Stimulated activated naive CD8-positive, alpha-beta T cell treated with anti-CD3 and anti-CD28 coated beads, Interleukin-15, amount 100 ng/mL, for 72 hours (primary cell): ENCODE measurements around the gene OIP5.

Experiments used
- ATAC-seq: fragments of 150-1000 bp; cut with Tn5 transposase; 2 replicates; pipeline ENCODE4 v1.10.0; 2021; ENCODE audit warnings: mild to moderate bottlenecking, moderate library complexity
- DNase-seq, 2 donors: peaks; one replicate each; pipeline ENCODE4 v3.0.0; 2021 to 2022
- H3K27ac Mint-ChIP-seq, 2 donors: one replicate each; pipeline ENCODE4 v1.8.0; 2022; ENCODE audit warnings: mild to moderate bottlenecking in 2 of 2, mixed read lengths in 2 of 2, moderate library complexity in 2 of 2
- H3K27me3 Mint-ChIP-seq: one replicate; pipeline ENCODE4 v1.8.0; 2022; ENCODE audit warnings: mixed read lengths
- H3K4me1 Mint-ChIP-seq: one replicate; pipeline ENCODE4 v1.8.0; 2022; ENCODE audit warnings: mild to moderate bottlenecking, mixed read lengths
- H3K4me3 Mint-ChIP-seq, 2 donors: one replicate each; pipeline ENCODE4 v1.8.0; 2022; ENCODE audit warnings: mild to moderate bottlenecking in 2 of 2, mixed read lengths in 2 of 2, moderate library complexity in 1 of 2
- H3K9me3 Mint-ChIP-seq, 2 donors: one replicate each; pipeline ENCODE4 v1.8.0; 2022; ENCODE audit warnings: mixed read lengths in 2 of 2

The OIP5 gene

DNA sequence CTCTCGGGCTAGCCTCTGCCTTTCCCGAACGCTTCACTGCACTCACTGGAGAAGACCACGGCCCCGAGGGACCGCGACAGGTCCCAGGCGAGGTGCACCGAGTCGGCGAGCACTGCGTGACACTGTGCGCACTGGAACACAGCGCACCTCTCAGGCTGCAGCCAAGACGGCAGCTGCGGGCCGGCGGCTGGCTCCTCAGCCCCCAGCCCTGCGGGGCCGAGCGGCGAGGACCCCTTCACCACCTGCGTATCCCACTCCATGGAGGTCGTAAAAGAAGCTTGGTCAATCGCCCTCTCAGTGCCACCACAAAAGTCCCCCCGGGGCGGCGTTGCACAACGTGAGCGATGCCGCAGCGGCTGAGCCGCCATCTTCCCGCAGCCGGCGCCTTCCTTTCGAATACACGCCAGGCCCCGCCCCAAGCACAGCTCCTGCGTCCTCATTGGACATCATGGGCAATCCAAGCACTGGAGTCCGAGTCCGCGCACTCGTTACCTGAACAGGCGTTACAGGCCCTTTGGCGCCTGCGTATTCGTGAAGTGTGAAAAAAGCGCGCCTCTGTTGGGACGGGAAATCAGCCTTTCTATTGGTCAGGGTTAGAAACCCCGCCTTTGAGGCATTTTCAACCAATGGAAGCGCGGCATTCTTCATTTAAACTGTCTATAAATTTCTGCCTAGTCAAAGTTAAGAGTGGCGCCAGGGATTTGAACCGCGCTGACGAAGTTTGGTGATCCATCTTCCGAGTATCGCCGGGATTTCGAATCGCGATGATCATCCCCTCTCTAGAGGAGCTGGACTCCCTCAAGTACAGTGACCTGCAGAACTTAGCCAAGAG is at the start of gene OIP5, which contains the start of gene NUSAP1:
OIP5 (minus strand) TSS at position 398 of the 832 bp plus-strand sequence; CDS start at position 368, 30 bp downstream.
NUSAP1 (plus strand) TSS at position 688 of the 832 bp plus-strand sequence; CDS start at position 765, 77 bp downstream.
- DNase-seq (peak; percentile 96 to 99), ATAC-seq (peak; percentile 98)
- no peaks in the 10 kb centered on the region for H3K27me3 Mint-ChIP-seq
- H3K4me1 Mint-ChIP-seq: peaks cover 42% of the 10 kb centered on the region
- H3K4me3 Mint-ChIP-seq: peak within 1 kb of the TSS; percentile 93 to 94
- H3K9me3 Mint-ChIP-seq: no peaks in the 10 kb centered on the region
- peak within 1 kb of the TSS; percentile 96 to 99 for H3K27ac Mint-ChIP-seq

DNA sequence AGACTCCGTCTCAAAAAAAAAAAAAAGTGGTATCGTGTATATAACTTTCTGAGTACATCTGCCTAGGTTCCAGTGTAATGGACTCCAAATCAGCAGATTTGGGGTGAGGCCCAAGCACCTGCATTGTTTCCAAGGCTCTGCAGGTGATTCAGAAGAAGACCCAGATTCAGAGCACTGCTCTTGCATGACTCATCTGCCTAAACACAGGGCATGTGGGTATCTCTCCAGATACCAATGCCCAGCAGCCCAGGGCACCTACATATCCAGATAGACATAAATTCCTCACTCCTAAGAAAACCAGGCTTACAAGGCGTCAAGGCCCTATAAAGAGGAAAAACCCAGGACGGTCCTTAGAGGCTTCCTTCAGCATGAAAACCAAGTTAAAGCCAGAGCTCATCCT is 45.6 kb upstream of the OIP5 start:
- Mint-ChIP-seq H3K27me3 (no peaks in the 10 kb centered on the region), H3K9me3 (no peaks in the 10 kb centered on the region)
- ATAC-seq: no peak

DNA sequence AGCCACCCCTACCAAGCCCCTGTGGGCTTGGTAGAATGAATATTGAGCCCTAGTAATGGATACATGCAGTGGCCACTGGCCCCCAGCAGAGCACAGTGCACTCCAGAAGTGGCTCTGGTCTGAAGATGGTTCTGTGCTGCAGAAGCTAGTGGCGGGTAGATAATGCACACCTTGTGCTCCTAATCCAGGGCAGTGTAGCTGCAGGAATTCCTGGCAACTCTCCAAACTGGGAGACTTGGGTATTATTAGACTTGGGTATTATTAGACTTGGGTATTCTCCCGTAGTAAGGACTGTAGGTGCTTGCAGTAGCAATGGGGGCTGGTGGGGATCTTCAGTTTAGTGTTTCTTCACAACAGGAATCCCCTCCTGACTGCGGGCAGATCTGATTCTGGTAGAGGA is 35.0 kb upstream of the OIP5 start:
- DNase-seq: no peak
- no peaks in the 10 kb centered on the region for H3K4me1 Mint-ChIP-seq
- H3K27ac Mint-ChIP-seq: no peak overlapping the region
- no peak overlapping the region for H3K4me3 Mint-ChIP-seq
- no peaks in the 10 kb centered on the region for H3K27me3 Mint-ChIP-seq
- H3K9me3 Mint-ChIP-seq: no peaks in the 10 kb centered on the region
- ATAC-seq: no peak

More for the DNA sequence above, 45.6 kb upstream of the OIP5 start:
- Mint-ChIP-seq H3K27ac (peak overlapping the region in 1 of 2 donors; percentile 27), H3K4me1 (no peaks in the 10 kb centered on the region), H3K4me3 (no peak overlapping the region)
- no peak for DNase-seq

DNA sequence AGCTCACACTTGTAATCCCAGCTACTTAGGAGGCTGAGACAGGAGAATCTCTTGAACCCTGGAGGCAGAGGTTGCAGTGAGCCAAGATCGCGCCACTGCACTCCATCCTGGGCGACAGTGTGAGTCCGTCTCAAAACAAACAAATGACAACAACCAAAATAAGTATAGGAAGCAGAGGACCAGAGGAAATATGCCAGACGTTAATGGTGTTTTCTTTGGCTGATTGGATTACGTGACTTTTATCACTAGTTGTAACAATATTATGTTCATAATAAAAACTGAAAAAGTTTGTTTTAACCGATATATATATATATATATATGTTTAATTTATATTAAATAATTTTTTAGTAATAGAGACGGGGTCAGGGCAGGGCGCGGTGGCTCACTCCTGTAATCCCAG is 22.0 kb upstream of the OIP5 start:
- Mint-ChIP-seq H3K4me1 (no peaks in the 10 kb centered on the region), H3K27me3 (no peaks in the 10 kb centered on the region), H3K9me3 (no peaks in the 10 kb centered on the region), H3K27ac (no peak overlapping the region), H3K4me3 (no peak overlapping the region)
- ATAC-seq (no peak), DNase-seq (no peak)

DNA sequence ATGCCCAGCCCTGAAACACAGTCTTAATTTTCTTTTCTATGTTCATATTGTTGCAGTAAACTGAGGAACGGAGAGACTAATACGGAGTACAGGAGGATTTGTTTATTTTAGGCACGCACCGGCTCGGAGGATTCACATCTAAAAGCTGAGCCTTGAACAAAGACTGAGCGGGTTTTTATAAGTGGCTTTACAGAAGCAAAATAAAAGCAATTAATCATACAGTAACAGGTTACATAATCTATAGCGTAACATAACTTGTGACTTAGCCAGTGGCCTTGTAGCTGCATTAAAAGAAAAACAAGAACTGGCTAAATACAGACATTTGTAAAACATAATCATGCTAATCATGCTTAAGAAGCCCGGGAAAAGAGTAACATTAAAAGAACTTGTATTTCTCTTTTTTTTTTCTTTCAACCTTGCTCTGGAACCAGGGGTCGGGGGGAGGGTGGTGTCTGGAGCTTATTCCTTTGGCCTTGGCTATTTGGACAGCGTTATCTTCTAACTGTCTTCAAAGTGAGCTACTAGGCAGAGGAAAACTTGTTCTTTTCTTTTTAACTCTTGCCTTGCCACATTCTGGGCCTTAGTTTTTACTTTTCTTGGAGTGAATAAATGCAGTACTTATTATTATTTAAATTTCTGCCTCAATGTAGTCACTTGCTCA is 17.8 kb upstream of the OIP5 start:
- DNase-seq (no peak), ATAC-seq (no peak)
- H3K4me1 Mint-ChIP-seq: no peaks in the 10 kb centered on the region
- H3K27ac Mint-ChIP-seq: no peak overlapping the region
- H3K9me3 Mint-ChIP-seq: no peaks in the 10 kb centered on the region
- no peaks in the 10 kb centered on the region for H3K27me3 Mint-ChIP-seq
- no peak overlapping the region for H3K4me3 Mint-ChIP-seq

DNA sequence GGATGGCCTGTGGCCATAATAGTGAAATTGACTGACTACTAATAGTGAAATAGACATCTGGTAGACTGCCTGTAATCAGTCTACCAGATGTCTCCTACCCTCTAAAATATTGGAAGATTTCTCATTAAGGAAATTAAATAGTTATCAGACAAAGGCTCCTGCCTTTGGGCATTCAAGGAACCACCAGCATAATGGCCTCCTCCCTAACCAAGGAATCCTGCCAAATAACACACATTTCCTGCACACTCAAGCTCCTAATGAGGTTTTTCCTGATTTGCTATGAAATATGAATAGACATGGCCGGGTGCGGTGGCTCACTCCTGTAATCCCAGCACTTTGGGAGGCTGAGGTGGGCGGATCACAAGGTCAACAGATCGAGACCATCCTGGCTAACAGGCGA is 14.8 kb upstream of the OIP5 start:
- H3K9me3 Mint-ChIP-seq: no peaks in the 10 kb centered on the region
- H3K27me3 Mint-ChIP-seq: no peaks in the 10 kb centered on the region
- ATAC-seq (no peak), DNase-seq (no peak)
- H3K27ac Mint-ChIP-seq: no peak overlapping the region
- H3K4me1 Mint-ChIP-seq: no peaks in the 10 kb centered on the region
- no peak overlapping the region for H3K4me3 Mint-ChIP-seq

DNA sequence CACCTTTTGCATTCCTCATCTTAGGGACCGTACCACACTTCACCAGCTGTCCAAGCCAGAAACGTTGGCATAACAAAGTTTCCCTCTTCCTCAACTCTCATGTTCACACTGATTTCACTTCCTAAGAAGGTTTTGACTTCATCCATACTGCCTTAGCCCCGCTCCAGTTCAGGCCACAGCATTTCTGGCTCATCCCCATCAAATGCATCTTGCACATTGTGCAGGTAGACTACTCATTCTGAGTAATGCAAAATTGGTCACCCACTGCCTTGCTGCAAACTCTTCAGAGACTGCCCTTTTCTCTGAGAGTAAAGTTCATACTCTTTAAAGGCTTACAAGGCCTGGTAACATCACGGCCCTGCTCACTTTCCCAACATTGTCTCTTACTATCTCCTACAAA is 9.1 kb upstream of the OIP5 start:
- DNase-seq (no peak), ATAC-seq (no peak)
- Mint-ChIP-seq H3K4me1 (peaks cover 24% of the 10 kb centered on the region), H3K4me3 (no peak overlapping the region), H3K27me3 (no peaks in the 10 kb centered on the region), H3K9me3 (no peaks in the 10 kb centered on the region), H3K27ac (no peak overlapping the region)

DNA sequence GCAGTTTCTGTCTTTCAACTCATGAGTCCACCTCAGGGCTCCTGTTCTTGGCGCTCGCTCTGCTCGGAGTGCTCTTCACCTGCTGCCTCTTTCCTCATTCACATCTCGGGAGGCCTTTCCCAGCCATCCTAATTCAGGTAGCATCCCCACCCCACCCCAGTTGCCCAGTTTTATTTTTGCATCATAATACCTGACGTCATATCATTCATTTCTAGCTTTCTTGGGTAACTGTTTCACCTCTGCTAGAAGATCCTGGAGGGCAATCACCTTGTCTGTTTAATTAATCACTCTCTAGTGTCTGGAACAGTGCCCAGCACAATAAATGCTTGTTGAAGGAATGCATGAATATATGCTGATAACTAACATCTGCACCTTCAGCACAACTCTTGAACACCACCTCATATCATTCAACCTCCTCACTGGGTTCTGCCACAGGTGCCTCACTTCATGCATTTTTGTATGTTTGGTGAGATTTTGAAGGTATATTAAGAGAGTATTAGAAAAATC is 7.9 kb upstream of the OIP5 start:
- H3K9me3 Mint-ChIP-seq: no peaks in the 10 kb centered on the region
- H3K4me3 Mint-ChIP-seq: no peak overlapping the region
- peaks cover 30% of the 10 kb centered on the region for H3K4me1 Mint-ChIP-seq
- ATAC-seq (no peak), DNase-seq (no peak)
- H3K27ac Mint-ChIP-seq: no peak overlapping the region
- H3K27me3 Mint-ChIP-seq: no peaks in the 10 kb centered on the region

DNA sequence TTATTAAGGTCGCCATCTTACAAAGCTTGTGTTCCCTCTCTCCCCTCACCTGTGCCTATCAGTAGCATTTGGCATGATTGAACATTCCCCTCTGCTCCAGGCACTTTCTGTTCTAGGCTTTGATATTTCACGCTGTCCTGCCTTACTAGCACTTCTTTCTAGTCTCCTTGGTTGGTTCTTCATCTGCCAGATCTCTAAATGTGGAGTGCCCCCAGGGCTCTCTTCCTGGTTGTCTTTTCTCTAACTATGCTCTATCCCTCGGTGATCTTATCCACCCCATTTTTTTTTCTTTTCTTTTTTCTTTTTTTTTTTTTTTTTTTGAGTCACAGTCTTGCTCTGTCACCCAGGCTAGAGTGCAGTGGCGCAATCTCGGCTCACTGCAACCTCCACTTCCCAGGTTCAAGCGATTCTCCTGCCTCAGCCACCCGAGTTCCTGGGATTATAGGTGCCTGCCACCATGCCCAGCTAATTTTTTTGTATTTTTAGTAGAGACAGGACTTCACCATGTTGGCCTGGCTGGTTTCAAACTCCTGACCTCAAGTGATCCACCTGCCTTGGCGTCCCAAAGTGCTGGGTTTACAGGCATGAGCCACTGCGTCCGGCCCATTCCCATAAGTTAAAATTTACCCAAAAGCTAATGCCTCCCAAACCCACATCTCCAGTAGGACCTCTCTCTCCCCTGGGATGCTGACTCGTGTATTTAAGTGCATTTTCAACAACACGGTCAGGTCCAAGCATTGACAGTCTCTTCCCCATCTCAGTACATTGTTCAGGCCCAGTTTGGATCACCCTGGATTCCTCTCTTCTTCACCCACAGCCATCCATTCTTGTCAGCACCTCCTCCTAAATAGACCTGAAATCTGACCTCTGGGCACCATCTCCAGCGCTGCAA is 5.5 kb upstream of the OIP5 start:
- ATAC-seq (no peak), DNase-seq (no peak)
- Mint-ChIP-seq H3K27ac (no peak overlapping the region), H3K4me1 (peaks cover 44% of the 10 kb centered on the region), H3K9me3 (no peaks in the 10 kb centered on the region), H3K27me3 (no peaks in the 10 kb centered on the region), H3K4me3 (no peak overlapping the region)

DNA sequence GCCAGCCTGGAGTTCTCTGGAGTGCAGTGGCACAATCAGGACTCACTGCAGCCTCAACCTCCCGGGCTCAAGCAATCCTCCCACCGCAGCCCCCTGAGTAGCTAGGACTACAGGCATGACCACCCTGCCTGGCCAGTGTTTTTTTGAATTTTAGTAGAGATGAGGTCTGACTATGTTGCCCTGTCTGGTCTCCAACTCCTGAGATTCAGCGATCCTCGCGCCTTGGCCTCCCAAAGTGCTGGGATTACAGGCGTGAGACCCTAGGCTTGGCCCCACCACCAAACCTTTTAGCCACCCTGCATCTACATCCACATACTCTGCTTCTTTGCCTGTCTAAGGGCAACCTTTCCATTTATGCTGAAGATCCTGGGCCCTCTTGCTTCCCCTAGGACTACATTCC is 4.7 kb upstream of the OIP5 start:
- Mint-ChIP-seq H3K4me1 (peaks cover 45% of the 10 kb centered on the region), H3K27ac (no peak overlapping the region), H3K27me3 (no peaks in the 10 kb centered on the region), H3K4me3 (no peak overlapping the region), H3K9me3 (no peaks in the 10 kb centered on the region)
- ATAC-seq: no peak
- DNase-seq: no peak

DNA sequence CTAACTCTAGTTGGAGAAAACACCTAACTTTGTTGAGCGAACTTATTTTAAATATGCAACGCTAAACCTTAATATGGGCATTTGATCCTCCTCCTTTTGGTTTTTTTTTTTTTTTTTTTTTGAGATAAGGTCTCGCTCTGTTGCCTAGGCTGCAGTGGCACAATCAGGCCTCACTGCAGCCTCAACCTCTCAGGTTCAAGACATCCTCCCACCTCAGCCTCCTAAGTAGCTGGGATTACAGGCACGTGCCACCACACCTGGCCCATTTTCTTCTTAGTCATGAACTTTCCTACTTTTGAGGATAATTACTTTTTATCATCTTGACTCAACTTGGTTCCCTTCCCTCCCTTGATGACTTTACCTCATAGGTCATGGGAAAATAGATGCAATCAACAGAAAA is 4.2 kb upstream of the OIP5 start:
- H3K4me3 Mint-ChIP-seq: no peak overlapping the region
- H3K27ac Mint-ChIP-seq: no peak overlapping the region
- no peaks in the 10 kb centered on the region for H3K9me3 Mint-ChIP-seq
- ATAC-seq: no peak
- DNase-seq: no peak
- peaks cover 50% of the 10 kb centered on the region for H3K4me1 Mint-ChIP-seq
- H3K27me3 Mint-ChIP-seq: no peaks in the 10 kb centered on the region

DNA sequence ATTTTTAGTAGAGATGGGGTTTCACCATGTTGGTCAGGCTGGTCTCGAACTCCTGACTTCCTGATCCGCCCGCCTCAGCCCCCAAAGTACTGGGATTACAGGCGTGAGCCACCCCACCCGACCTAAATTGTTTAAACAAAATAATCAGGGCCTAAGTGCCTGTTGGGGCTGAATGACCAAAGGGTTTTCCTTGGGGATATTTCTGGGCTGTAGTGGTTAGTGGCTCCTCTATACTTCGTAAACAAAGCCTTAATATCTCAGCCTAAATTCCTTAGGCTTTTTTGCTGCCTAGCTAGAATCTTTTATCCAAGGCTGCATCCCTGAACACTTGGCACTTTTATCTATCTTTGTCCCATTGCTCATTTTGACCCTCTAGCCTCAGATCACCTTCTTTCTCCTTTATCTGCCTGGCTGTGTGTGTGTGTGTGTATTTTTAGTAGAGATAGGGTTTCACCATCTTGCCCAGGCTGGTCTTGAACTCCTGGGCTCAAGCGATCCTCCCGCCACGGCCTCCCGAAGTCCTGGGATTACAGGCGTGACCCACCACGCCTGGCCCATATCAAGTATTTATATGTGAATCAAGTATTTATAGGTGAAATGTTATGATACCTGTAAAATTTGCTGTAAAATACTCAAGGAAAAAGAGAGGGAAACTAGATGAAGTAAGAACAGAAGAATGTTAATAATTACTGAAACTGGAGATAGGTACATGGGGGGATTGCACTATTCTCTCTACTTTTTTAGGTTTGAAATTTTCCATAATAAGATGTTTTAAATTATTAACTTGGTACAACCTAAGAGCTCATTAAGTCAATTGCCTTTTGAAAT is 2.1 kb upstream of the OIP5 start:
- peaks cover 51% of the 10 kb centered on the region for H3K4me1 Mint-ChIP-seq
- H3K4me3 Mint-ChIP-seq: peak overlapping the region; percentile 93 to 94
- H3K9me3 Mint-ChIP-seq: no peaks in the 10 kb centered on the region
- peak overlapping the region; percentile 92 to 99 for H3K27ac Mint-ChIP-seq
- H3K27me3 Mint-ChIP-seq: no peaks in the 10 kb centered on the region
- DNase-seq: no peak
- ATAC-seq: no peak

DNA sequence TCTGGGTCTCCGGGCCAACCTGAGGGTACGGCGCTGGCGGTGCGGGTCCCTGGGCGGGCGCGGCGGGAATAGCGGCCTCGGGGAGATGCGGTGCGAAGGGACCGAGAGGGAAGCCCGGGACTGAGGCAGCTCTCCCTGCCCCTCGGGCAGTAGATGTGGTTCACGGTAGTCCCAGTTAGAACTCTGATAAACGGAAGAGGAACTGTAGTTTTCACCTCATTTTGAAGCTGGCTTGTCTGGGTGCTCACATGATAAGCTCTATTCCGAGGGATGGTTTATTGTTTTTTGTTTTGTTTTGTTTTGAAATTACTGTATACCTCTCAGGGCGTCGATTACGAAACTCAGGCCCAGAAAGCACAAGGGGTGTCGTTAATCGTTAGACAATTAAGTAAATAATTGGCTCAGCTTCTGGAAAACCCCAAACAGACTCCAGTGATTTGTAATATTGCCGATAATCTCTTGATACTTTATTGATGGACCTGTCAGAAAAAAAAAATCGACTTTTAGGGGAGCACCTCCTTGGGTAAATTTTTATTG is 703 bp upstream of the OIP5 start:
- peak; percentile 24 for ATAC-seq
- Mint-ChIP-seq H3K4me1 (peaks cover 46% of the 10 kb centered on the region), H3K27me3 (no peaks in the 10 kb centered on the region), H3K27ac (peak overlapping the region; percentile 96 to 99), H3K9me3 (no peaks in the 10 kb centered on the region), H3K4me3 (peak overlapping the region; percentile 93 to 94)
- DNase-seq: no peak

DNA sequence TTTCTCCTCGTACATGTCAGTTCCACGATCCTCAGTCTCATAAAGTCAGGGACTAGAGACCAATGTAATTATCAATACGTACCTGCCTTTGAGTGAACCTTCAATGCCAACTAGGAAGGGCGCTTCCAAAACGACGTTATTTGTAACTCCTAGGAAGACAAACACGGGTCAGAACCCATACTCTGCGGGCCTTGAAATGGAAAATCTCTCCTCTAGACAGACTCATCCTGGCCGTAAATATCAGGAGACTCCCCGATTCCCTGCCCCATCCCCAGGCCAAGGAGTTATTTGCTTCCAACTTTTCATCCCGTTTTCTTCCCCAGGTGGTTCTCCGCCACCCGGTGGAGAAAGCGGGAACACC is 578 bp downstream of the OIP5 start:
- H3K4me1 Mint-ChIP-seq: peaks cover 36% of the 10 kb centered on the region
- DNase-seq (no peak), ATAC-seq (no peak)
- H3K9me3 Mint-ChIP-seq: no peaks in the 10 kb centered on the region
- peak overlapping the region; percentile 93 to 94 for H3K4me3 Mint-ChIP-seq
- no peaks in the 10 kb centered on the region for H3K27me3 Mint-ChIP-seq
- H3K27ac Mint-ChIP-seq: peak overlapping the region; percentile 91 to 99
